ENCODE results near the gene SYTL1. TPM values are rescaled to one million over a fixed set of nuclear protein-coding genes. Genes with fewer than 3 reads are reported as not detected.

Gene SYTL1
- total and polyA plus RNA-seq, 7 donors: 0.13 to 1.3 (median 0.41) TPM

- no peaks in the 10 kb centered on the region for H3K27me3 ChIP-seq (ENCODE audit: insufficient read depth in 3 of 3, low read length in 2 of 3)
- no peak for TF ChIP-seq CTCF (IDR thresholded peaks at IDR 0.05)
- H3K36me3 ChIP-seq (ENCODE audit: insufficient read depth in 1 of 2, low read depth in 1 of 2): no peaks in the 10 kb centered on the region
- no peak for DNase-seq
- H3K27ac ChIP-seq: no peak overlapping the region
- H3K9me3 ChIP-seq: no peaks in the 10 kb centered on the region
- no peak overlapping the region for H3K4me3 ChIP-seq
- H3K4me1 ChIP-seq: peaks cover 8% of the 10 kb centered on the region
- no peak for ATAC-seq
- WGBS, 3 donors: 83 to 85% (median 83%) methylated on average over 12 of the region's 12 CpGs
- intact Hi-C loops (cut with DNase I): no loop called here
Observed at GRCh38 chr1:27377760-27378495, 36.1 kb downstream of the SYTL1 start.

DNA sequence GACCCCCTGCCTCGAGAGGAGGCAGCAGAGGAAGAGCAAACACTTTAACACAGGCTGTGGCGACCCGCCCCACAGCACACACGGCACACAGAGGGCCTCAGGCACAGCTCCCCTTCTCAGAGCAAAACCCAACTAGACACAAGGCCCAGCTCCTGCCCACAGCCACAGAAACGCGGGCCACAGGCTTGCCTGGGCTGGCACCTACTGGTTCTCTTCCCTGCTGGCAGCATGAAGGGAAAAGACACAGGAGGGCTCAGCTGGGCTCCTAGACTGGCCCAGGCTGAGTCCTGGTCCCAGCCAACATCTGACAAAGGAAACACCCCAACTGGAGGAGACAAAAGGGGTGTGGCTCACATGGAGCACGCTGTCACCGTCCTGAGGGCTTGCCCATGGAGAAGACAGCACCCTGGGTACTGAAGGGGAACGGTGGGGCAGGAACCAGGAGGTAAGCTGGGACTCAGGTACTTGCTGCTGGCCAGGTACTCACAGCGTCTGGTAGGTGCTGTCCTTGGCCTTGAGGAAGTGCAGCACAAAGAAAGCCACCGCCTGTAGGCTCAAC, 37.8 kb downstream of the SYTL1 start:
- no peak for TF ChIP-seq CTCF (IDR thresholded peaks at IDR 0.05)
- intact Hi-C loops (cut with DNase I): loop anchor here in 1 of 2 donors (10.0 kb wide), 1 partner anchor 275 kb away; no protein-coding TSS in a partner anchor
- 81 to 87% (median 82%) methylated on average over 11 of the region's 11 CpGs for WGBS, 3 donors
- no peaks in the 10 kb centered on the region for H3K27me3 ChIP-seq (ENCODE audit: insufficient read depth in 3 of 3, low read length in 2 of 3)
- H3K4me3 ChIP-seq: no peak overlapping the region
- no peaks in the 10 kb centered on the region for H3K36me3 ChIP-seq (ENCODE audit: insufficient read depth in 1 of 2, low read depth in 1 of 2)
- ATAC-seq: no peak
- H3K4me1 ChIP-seq: peaks cover 8% of the 10 kb centered on the region
- H3K27ac ChIP-seq: no peak overlapping the region
- DNase-seq: no peak
- no peaks in the 10 kb centered on the region for H3K9me3 ChIP-seq

DNA sequence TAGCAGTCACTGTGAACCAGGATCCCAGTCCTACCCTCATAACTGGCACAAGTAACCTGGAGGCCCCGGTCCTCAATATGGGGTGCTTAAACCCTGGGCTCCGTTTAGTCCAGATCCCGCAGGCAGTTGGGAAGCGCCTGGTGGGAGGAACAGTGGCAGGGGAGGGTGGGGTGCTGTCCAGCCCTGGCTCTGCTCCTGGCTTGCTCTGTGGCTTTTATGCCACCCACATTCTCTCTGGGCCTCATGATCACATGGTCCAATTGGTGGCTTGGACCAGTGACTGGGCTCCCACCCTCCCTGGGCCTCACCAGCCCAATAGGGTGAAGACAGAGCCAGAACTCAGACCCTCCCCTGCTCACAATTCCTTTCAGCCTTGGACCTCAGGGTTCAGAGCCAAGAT, 38.4 kb downstream of the SYTL1 start:
- Histone ChIP-seq H3K4me3 (no peak overlapping the region), H3K4me1 (peaks cover 8% of the 10 kb centered on the region), H3K36me3 (ENCODE audit: insufficient read depth in 1 of 2, low read depth in 1 of 2) (no peaks in the 10 kb centered on the region), H3K27me3 (ENCODE audit: insufficient read depth in 3 of 3, low read length in 2 of 3) (no peaks in the 10 kb centered on the region), H3K9me3 (no peaks in the 10 kb centered on the region), H3K27ac (no peak overlapping the region)
- ATAC-seq (peak in 1 of 4 donors; percentile 5), DNase-seq (no peak)
- intact Hi-C loops (cut with DNase I): loop anchor here in 1 of 2 donors (10.0 kb wide), 1 partner anchor 275 kb away; no protein-coding TSS in a partner anchor
- TF ChIP-seq CTCF (IDR thresholded peaks at IDR 0.05): no peak
- 84 to 89% (median 85%) methylated on average over 4 of the region's 4 CpGs for WGBS, 3 donors

- Histone ChIP-seq H3K4me3 (no peak overlapping the region), H3K9me3 (no peaks in the 10 kb centered on the region), H3K36me3 (ENCODE audit: insufficient read depth in 1 of 2, low read depth in 1 of 2) (no peaks in the 10 kb centered on the region), H3K4me1 (peaks cover 8% of the 10 kb centered on the region), H3K27me3 (ENCODE audit: insufficient read depth in 3 of 3, low read length in 2 of 3) (no peaks in the 10 kb centered on the region), H3K27ac (no peak overlapping the region)
- DNase-seq: peak in 1 of 2 donors; percentile 73
- intact Hi-C loops (cut with DNase I): loop anchor here in 1 of 2 donors (10.0 kb wide), 1 partner anchor 276 kb away; no protein-coding TSS in a partner anchor
- ATAC-seq: peak; percentile 48 to 91 (median 85)
- 73 to 75% (median 73%) methylated on average over 12 of the region's 12 CpGs for WGBS, 3 donors
- no peak for TF ChIP-seq CTCF (IDR thresholded peaks at IDR 0.05)
Observed at GRCh38 chr1:27380766-27381733, 39.2 kb downstream of the SYTL1 start.

Data from psoas muscle (tissue), 8 donors.